Skeletal muscle tissue (tissue), 4 donors: ENCODE data around the gene USP50. TPM values are rescaled to one million over a fixed set of nuclear protein-coding genes. Genes with fewer than 3 reads are reported as not detected.

ENCODE experiments used
- H3K27ac ChIP-seq: one replicate; pipeline ENCODE4 v1.7.0; 2013; ENCODE audit warnings: mild to moderate bottlenecking, low read depth, low read length, inconsistent platforms
- H3K27me3 ChIP-seq, 3 donors: one replicate each; pipeline ENCODE4 v1.7.0; 2013; ENCODE audit warnings: low read length in 3 of 3; ENCODE audit not compliant: control insufficient read depth in 3 of 3, insufficient read depth in 3 of 3
- H3K36me3 ChIP-seq, 3 donors: one replicate each; pipeline ENCODE4 v1.7.0; 2013; ENCODE audit warnings: low read length in 3 of 3; ENCODE audit not compliant: control insufficient read depth in 3 of 3, insufficient read depth in 3 of 3
- H3K4me1 ChIP-seq, 3 donors: one replicate each; pipeline ENCODE4 v1.7.0; 2013; ENCODE audit warnings: low read length in 3 of 3, mild to moderate bottlenecking in 3 of 3; ENCODE audit not compliant: control insufficient read depth in 3 of 3, insufficient read depth in 3 of 3
- H3K4me3 ChIP-seq, 3 donors: one replicate each; pipeline ENCODE4 v1.7.0; 2013; ENCODE audit warnings: low read length in 3 of 3
- H3K9ac ChIP-seq, 3 donors: one replicate each; pipeline ENCODE4 v1.7.0; 2013; ENCODE audit warnings: low read length in 3 of 3, mild to moderate bottlenecking in 3 of 3, moderate library complexity in 2 of 3, low read depth in 1 of 3
- H3K9me3 ChIP-seq, 3 donors: one replicate each; pipeline ENCODE4 v1.7.0; 2013; ENCODE audit warnings: low read length in 3 of 3; ENCODE audit not compliant: control insufficient read depth in 3 of 3
- total RNA-seq: library from RNA; depleted of rRNA; stranded (reverse); fragments of >200 nt; gene quantifications from one replicate; pipeline ENCODE4 v1.2.3, GENCODE V29; 2014
- donor health status: Osteomylitis.

Gene USP50
- total RNA-seq, 1 donor from 2014 or later, result not detected

- H3K27me3 ChIP-seq, result no peaks in the 10 kb centered on the region
- no peaks in the 10 kb centered on the region for H3K4me1 ChIP-seq
- H3K27ac ChIP-seq, result no peak overlapping the region
- no peaks in the 10 kb centered on the region for H3K9me3 ChIP-seq
- H3K9ac ChIP-seq, result no peak overlapping the region
- peaks cover 5 to 11% (median 5%) of the 10 kb centered on the region in 3 donors for H3K36me3 ChIP-seq
- no peak overlapping the region for H3K4me3 ChIP-seq
These were observed 10.3 kb upstream of the USP50 start for GRCh38 chr15:50556642-50557371.

GRCh38 chr15:50552238-50552637 is 5.8 kb upstream of the USP50 start:
- Histone ChIP-seq H3K27ac (no peak overlapping the region), H3K9ac (no peak overlapping the region), H3K4me3 (no peak overlapping the region), H3K4me1 (no peaks in the 10 kb centered on the region), H3K9me3 (no peaks in the 10 kb centered on the region), H3K36me3 (peaks cover 0 to 4% (median 0%) of the 10 kb centered on the region in 3 donors), H3K27me3 (no peaks in the 10 kb centered on the region)

- H3K36me3 ChIP-seq, result no peaks in the 10 kb centered on the region
- H3K4me1 ChIP-seq, result no peaks in the 10 kb centered on the region
- no peak overlapping the region for H3K4me3 ChIP-seq
- no peak overlapping the region for H3K27ac ChIP-seq
- H3K27me3 ChIP-seq, result no peaks in the 10 kb centered on the region
- no peak overlapping the region for H3K9ac ChIP-seq
- no peaks in the 10 kb centered on the region for H3K9me3 ChIP-seq
These were observed 2.9 kb upstream of the USP50 start for GRCh38 chr15:50549326-50549725.

GRCh38 chr15:50544368-50544767 is 2.1 kb downstream of the USP50 start:
- no peak overlapping the region for H3K4me3 ChIP-seq
- H3K9me3 ChIP-seq, result no peaks in the 10 kb centered on the region
- no peaks in the 10 kb centered on the region for H3K4me1 ChIP-seq
- H3K27me3 ChIP-seq, result no peaks in the 10 kb centered on the region
- no peak overlapping the region for H3K27ac ChIP-seq
- no peak overlapping the region for H3K9ac ChIP-seq
- no peaks in the 10 kb centered on the region for H3K36me3 ChIP-seq

- Histone ChIP-seq H3K9ac (no peak overlapping the region), H3K9me3 (no peaks in the 10 kb centered on the region), H3K4me3 (no peak overlapping the region), H3K27ac (no peak overlapping the region), H3K4me1 (no peaks in the 10 kb centered on the region), H3K36me3 (no peaks in the 10 kb centered on the region), H3K27me3 (no peaks in the 10 kb centered on the region)
These were observed 2.9 kb downstream of the USP50 start for GRCh38 chr15:50543556-50543955.

GRCh38 chr15:50542887-50543210 is 3.6 kb downstream of the USP50 start:
- H3K4me3 ChIP-seq, result no peak overlapping the region
- no peaks in the 10 kb centered on the region for H3K9me3 ChIP-seq
- H3K27ac ChIP-seq, result no peak overlapping the region
- no peak overlapping the region for H3K9ac ChIP-seq
- no peaks in the 10 kb centered on the region for H3K36me3 ChIP-seq
- H3K4me1 ChIP-seq, result no peaks in the 10 kb centered on the region
- no peaks in the 10 kb centered on the region for H3K27me3 ChIP-seq

- H3K27ac ChIP-seq, result no peak overlapping the region
- no peaks in the 10 kb centered on the region for H3K36me3 ChIP-seq
- H3K27me3 ChIP-seq, result no peaks in the 10 kb centered on the region
- no peak overlapping the region for H3K4me3 ChIP-seq
- H3K4me1 ChIP-seq, result no peaks in the 10 kb centered on the region
- no peaks in the 10 kb centered on the region for H3K9me3 ChIP-seq
- H3K9ac ChIP-seq, result no peak overlapping the region
These were observed 14.7 kb downstream of the USP50 start for GRCh38 chr15:50531766-50532165.

GRCh38 chr15:50531163-50531562 is 15.3 kb downstream of the USP50 start:
- Histone ChIP-seq H3K27me3 (no peaks in the 10 kb centered on the region), H3K9me3 (no peaks in the 10 kb centered on the region), H3K36me3 (no peaks in the 10 kb centered on the region), H3K9ac (no peak overlapping the region), H3K27ac (no peak overlapping the region), H3K4me3 (no peak overlapping the region), H3K4me1 (no peaks in the 10 kb centered on the region)

GRCh38 chr15:50523851-50524251 is 22.6 kb downstream of the USP50 start:
- H3K4me3 ChIP-seq, result no peak overlapping the region
- no peaks in the 10 kb centered on the region for H3K36me3 ChIP-seq
- no peaks in the 10 kb centered on the region for H3K27me3 ChIP-seq
- H3K9me3 ChIP-seq, result no peaks in the 10 kb centered on the region
- no peak overlapping the region for H3K9ac ChIP-seq
- no peak overlapping the region for H3K27ac ChIP-seq
- no peaks in the 10 kb centered on the region for H3K4me1 ChIP-seq

- Histone ChIP-seq H3K4me3 (no peak overlapping the region), H3K9ac (no peak overlapping the region), H3K27me3 (no peaks in the 10 kb centered on the region), H3K9me3 (peaks cover 0 to 3% (median 3%) of the 10 kb centered on the region in 3 donors), H3K27ac (no peak overlapping the region), H3K4me1 (no peaks in the 10 kb centered on the region), H3K36me3 (no peaks in the 10 kb centered on the region)
These were observed 26.6 kb downstream of the USP50 start for GRCh38 chr15:50519740-50520425.
